ENCODE measurements around the gene SCO2. TPM values are rescaled to one million over a fixed set of nuclear protein-coding genes. Genes with fewer than 3 reads are reported as not detected.

Gene SCO2
- total and polyA plus RNA-seq, 2 experiments from 2014 or later, result 2.0 to 11.2 TPM

DNA sequence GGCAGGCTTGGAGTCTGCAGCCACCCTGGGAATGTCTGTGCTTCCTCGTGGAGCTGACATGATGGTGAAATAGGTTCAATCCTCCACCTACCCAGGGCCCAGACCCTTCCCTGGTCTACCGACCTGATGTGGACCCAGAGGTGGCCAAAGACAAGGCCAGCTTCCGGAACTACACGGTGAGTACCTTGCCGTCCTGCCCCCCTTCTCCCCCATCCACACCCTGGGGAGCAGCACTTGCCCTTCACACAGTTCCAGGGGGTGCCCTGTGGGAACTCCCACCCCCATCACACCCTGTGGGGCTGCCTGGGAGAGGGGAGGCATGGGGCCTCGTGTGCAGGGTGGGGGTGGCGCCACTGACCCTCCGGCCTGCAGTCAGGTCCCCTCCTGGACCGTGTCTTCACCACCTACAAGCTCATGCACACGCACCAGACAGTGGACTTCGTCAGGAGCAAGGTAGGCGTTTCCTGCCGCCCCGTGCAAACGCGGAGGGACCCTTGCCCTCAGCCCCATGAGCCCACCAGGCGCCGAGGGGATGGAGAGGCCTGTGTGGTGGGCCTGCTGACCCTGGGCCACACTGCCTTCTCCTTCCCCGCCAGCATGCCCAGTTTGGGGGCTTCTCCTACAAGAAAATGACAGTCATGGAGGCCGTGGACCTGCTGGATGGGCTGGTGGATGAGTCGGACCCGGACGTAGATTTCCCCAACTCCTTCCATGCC is 38.0 kb downstream of the SCO2 start:
- TF ChIP-seq, protein P1, sequence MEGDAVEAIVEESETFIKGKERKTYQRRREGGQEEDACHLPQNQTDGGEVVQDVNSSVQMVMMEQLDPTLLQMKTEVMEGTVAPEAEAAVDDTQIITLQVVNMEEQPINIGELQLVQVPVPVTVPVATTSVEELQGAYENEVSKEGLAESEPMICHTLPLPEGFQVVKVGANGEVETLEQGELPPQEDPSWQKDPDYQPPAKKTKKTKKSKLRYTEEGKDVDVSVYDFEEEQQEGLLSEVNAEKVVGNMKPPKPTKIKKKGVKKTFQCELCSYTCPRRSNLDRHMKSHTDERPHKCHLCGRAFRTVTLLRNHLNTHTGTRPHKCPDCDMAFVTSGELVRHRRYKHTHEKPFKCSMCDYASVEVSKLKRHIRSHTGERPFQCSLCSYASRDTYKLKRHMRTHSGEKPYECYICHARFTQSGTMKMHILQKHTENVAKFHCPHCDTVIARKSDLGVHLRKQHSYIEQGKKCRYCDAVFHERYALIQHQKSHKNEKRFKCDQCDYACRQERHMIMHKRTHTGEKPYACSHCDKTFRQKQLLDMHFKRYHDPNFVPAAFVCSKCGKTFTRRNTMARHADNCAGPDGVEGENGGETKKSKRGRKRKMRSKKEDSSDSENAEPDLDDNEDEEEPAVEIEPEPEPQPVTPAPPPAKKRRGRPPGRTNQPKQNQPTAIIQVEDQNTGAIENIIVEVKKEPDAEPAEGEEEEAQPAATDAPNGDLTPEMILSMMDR (IDR thresholded peaks at IDR 0.05; ENCODE audit: poor library complexity), result no peak
- TF ChIP-seq EZH2 (IDR thresholded peaks at IDR 0.05; ENCODE audit: borderline replicate concordance), result no peak
- no peak for TF ChIP-seq EZH2phosphoT487 (IDR thresholded peaks at IDR 0.05; ENCODE audit: low read depth, severe bottlenecking, unreplicated experiment)
- Histone ChIP-seq H2AFZ (no peak overlapping the region), H3K4me1 (ENCODE audit: insufficient read depth) (peaks cover 8% of the 10 kb centered on the region), H3K79me2 (no peaks in the 10 kb centered on the region), H3K27ac (no peak overlapping the region), H3K9me3 (ENCODE audit: low read depth) (no peaks in the 10 kb centered on the region), H4K20me1 (ENCODE audit: insufficient read depth, poor library complexity, severe bottlenecking) (no peaks in the 10 kb centered on the region), H3K27me3 (no peaks in the 10 kb centered on the region), H3K9me2 (replicated peaks; ENCODE audit: insufficient read depth) (no peaks in the 10 kb centered on the region), H3K4me3 (no peak overlapping the region), H3K4me2 (no peak overlapping the region), H3K36me3 (replicated peaks; ENCODE audit: insufficient read depth, low read depth) (no peaks in the 10 kb centered on the region)
- no peak for DNase-seq (ENCODE audit: low spot score)
- WGBS (ENCODE audit: low lambda C conversion rate, missing lambda C conversion rate), result 91% methylated on average over 19 of the region's 23 CpGs

DNA sequence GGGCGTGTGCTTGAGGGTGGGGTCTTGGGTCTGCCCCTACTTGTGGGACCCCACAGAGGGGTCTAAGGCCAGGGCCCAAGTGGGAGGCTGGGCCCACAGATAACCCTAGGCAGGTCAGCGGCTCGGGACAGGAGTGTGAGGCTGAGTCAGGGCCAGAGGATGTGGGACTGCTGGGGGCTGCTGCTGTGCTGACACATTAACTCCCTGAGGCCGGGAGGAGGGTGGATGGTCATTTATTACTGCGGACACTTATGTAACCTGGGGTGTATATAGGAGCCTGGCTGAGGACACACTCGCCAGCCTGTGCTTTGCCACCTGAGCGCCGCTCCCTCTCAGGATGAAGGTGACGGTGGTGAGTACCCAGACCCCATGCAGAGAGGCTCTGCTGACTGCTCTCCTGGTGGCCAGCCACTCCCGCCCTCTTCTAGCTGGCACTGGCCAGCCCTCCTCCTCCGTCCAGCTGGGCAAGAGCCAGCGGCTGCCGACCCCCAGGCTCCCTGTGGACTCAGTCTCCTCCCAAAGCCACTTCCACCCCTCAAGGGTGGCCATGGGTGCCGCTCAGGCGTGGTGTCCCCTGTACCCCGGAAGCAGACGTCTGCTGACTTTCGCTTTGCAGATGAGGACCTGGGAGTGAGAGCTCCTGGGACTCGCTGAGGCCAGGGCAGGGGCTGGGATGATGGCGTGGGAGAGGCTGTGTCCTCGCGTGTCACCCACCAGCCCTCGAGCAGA is 38.7 kb downstream of the SCO2 start, which contains the start of gene MIOX:
Gene MIOX, plus strand, starts transcription at position 299 of the 729 bp plus-strand sequence. Its CDS starts 39 bp downstream, at position 338.
- WGBS (ENCODE audit: low lambda C conversion rate, missing lambda C conversion rate), result 77% methylated on average over 19 of the region's 23 CpGs
- Histone ChIP-seq H2AFZ (no peak within 1 kb of the TSS), H3K9me3 (ENCODE audit: low read depth) (no peaks in the 10 kb centered on the region)

DNA sequence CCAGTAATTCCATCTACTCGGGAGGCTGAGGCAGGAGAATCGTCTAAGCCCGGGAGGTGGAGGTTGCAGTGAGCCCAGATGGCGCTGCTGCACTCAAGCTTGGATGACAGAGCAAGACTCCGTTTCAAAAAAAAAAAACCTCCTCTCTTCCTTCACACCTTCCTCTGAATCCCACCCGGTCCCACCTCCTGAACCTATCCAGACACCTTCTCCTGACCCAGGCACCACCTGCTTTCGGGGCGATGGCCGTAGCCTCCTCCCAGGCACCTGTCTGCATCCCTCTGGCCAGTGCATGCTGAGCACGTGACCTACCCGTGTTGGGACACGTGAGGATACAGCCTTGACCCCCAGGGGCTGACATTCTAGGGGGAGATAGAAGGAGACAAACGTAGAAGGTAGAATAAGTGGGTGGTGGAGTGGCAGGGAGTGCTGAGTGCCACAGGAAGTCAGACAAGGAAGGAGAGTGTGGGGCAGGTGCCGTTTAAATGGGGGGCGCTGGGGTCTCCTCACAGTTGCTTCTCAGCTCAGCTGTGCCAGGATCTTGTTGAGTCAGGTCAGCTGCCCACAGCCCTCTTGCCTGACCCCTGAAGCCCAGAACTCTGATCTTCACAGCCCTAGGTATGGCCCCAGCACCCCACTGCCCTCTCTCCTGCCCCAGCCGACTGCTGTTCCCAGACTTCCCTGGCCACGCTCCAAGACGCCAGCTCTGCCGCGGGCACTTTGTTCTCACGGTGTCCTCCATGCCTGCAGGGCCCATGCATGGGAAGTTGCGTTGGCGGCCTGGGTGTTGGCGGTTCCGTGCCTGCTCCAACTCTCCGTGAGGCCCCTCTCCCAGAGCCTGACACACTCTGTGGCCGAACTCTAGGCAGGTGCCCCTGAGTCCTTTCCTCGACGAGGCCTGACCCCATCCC is 39.9 kb downstream of the SCO2 start:
- Histone ChIP-seq H3K9me3 (ENCODE audit: low read depth) (no peaks in the 10 kb centered on the region), H3K4me2 (no peak overlapping the region), H3K27me3 (peaks cover 13% of the 10 kb centered on the region), H3K9me2 (replicated peaks; ENCODE audit: insufficient read depth) (no peaks in the 10 kb centered on the region), H3K4me1 (ENCODE audit: insufficient read depth) (peaks cover 14% of the 10 kb centered on the region), H3K79me2 (no peaks in the 10 kb centered on the region), H3K27ac (no peak overlapping the region), H2AFZ (no peak overlapping the region), H3K36me3 (replicated peaks; ENCODE audit: insufficient read depth, low read depth) (no peaks in the 10 kb centered on the region), H3K4me3 (no peak overlapping the region), H4K20me1 (ENCODE audit: insufficient read depth, poor library complexity, severe bottlenecking) (no peaks in the 10 kb centered on the region)
- WGBS (ENCODE audit: low lambda C conversion rate, missing lambda C conversion rate), result 78% methylated on average over 29 of the region's 29 CpGs
- TF ChIP-seq EZH2phosphoT487 (IDR thresholded peaks at IDR 0.05; ENCODE audit: low read depth, severe bottlenecking, unreplicated experiment) (no peak), EZH2 (IDR thresholded peaks at IDR 0.05; ENCODE audit: borderline replicate concordance) (no peak)
- TF ChIP-seq, protein P1 (IDR thresholded peaks at IDR 0.05; ENCODE audit: poor library complexity), result no peak
- DNase-seq (ENCODE audit: low spot score), result no peak

More for the DNA sequence above, 38.7 kb downstream of the SCO2 start, which contains the start of gene MIOX:
- no peak for DNase-seq (ENCODE audit: low spot score)
- no peak within 1 kb of the TSS for H3K4me2 ChIP-seq
- H3K27me3 ChIP-seq, result peaks cover 5% of the 10 kb centered on the region
- no peaks in the 10 kb centered on the region for H3K36me3 ChIP-seq (replicated peaks; ENCODE audit: insufficient read depth, low read depth)
- H4K20me1 ChIP-seq (ENCODE audit: insufficient read depth, poor library complexity, severe bottlenecking), result no peaks in the 10 kb centered on the region
- no peak within 1 kb of the TSS for H3K4me3 ChIP-seq
- H3K9me2 ChIP-seq (replicated peaks; ENCODE audit: insufficient read depth), result no peaks in the 10 kb centered on the region
- H3K79me2 ChIP-seq, result no peaks in the 10 kb centered on the region
- TF ChIP-seq EZH2phosphoT487 (IDR thresholded peaks at IDR 0.05; ENCODE audit: low read depth, severe bottlenecking, unreplicated experiment), result no peak
- TF ChIP-seq EZH2 (IDR thresholded peaks at IDR 0.05; ENCODE audit: borderline replicate concordance), result no peak
- TF ChIP-seq, protein P1 (IDR thresholded peaks at IDR 0.05; ENCODE audit: poor library complexity), result no peak
- H3K27ac ChIP-seq, result no peak within 1 kb of the TSS
- peaks cover 13% of the 10 kb centered on the region for H3K4me1 ChIP-seq (ENCODE audit: insufficient read depth)
